NCI-H2107 treated with DMSO at 0.1 percent for 48 hours (cell line): ENCODE results near the gene JAG2.

ENCODE experiments used
- DNase-seq: peaks from one replicate; lab custom pipeline; 2025; ENCODE audit not compliant: unreplicated experiment; lab: John Stamatoyannopoulos, UW

JAG2 gene

DNA sequence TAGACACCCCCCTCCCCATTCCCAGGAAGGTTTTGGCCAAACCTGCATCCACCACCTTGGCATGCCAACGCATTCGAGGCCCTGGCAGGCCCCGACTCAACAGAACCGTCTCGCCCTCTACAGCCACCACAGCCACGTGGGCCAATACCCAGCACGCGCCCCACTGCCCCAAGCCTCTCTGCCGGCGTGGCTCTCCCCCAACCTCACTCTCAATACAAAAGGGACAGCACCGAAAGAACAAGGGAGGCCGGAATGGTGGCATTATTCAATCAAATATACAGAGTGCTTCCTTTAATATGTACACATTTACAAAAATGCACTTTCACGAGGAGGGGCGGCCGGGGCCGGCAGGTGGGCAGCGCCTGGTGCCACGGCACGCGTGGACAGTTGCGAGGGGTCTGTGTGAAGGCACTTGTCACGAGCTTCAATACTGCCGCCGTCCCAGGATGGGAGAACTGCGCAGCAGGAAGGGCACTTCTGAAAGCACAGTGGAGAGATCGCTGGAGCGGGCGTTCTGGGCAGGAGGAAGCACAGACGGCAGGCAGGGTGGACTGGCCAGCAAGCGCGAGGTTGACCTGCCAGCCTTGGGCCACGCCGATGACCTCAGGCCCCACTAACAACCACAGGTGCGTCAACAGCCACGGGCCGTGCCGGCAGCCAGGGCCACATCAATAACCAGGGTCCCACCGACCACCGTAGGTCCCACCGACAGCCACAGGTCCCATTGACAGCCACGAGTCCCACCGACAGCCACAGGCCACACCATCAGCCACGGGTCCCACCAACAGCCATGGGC is 26.9 kb downstream of the JAG2 start:
- no peak for DNase-seq

DNA sequence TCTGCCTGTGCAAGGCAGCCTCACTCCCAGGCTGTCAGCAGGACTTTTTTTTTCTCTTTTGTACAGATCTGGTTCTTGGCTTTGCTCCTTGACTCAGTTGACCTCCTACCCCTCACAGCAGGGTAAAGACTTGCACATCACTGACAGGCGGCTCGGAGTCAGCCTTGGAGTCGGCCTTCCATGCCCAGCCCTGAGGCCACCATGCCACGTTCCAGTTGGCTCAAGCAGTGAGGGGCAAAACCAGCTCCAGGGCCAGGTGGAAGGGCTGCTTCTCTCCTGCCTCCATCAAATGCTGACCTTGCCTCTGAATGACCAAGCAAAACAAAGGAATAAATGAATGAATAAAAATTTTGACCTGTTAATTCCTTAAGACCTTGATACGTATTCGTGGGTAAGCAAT is 27.6 kb downstream of the JAG2 start:
- no peak for DNase-seq

DNA sequence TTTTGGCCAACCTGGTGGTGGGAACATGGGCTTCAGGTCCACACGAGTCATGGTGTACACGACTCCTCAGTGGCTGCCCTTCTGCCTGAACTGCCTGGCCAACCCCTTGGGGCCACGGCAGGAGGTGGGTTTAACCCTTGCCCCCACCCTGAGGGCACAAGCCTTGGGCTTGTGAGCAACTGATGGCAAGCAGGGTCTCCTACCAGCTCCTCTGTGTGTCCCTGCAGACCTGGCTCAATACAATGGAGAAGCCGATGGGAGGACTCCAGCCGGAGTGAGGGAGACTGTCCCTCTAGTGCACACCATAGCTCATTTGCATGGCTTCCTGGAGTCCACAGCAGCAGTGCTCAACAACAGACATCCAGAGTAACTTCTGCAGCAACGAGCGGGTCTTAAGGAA is 28.0 kb downstream of the JAG2 start:
- DNase-seq: no peak

GRCh38 chr14:105139831-105140239 is 28.7 kb downstream of the JAG2 start:
- DNase-seq: no peak

- no peak for DNase-seq
Measured at GRCh38 chr14:105139212-105139825, 29.3 kb downstream of the JAG2 start.

DNA sequence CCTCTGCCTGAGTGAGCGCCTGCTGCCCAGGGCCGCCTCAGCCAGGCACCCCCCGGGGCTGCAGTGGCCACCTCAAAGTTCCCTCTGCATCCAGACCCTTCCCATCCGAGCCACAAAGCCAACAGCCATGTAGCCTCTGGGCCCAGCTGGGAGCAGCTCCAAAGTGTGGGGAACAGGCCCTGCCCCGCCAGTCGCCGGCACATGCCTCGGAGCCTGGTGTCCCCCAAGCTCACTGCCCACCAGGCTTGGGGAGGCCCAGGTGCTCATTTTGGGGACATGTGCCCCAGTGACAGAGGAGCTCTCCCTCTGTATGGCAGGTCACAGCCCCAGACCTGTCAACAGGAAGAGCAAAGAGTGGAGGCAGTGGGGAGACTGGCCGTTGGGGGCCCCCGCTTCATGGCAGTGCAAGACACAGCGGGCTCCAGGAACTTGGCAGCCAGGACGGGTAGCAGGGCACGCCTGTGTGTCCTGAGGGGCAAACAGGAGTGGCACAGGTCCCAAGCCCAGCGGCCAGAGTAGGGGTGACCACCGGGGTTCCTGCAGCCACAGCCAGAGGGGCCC is 29.9 kb downstream of the JAG2 start:
- DNase-seq: no peak

DNA sequence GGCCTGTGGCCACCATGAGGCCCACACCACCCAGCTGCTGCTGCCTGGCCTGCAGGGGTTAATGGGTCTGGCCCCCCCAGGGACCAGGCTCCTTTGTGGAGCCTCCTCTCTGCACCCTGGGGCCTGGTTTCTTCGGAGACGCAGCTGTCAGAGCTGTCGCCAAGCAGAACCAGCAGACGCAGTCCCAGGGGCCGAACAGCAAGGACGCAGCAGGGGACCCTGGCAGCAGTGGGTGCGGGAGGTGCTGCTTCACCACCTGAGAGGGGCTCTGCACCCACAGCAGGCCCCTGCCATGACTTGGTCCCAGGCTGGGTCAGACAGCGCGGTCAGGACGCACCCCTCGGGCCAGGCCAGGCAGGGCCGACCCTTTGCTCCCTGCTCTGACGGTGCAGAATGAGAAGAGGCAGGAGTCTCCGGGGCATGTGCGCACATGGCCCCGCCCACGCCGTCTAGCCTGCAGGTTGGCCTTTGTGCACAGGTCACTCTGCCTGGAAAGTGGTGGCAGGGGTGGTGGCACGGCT is 30.5 kb downstream of the JAG2 start:
- DNase-seq: no peak

DNA sequence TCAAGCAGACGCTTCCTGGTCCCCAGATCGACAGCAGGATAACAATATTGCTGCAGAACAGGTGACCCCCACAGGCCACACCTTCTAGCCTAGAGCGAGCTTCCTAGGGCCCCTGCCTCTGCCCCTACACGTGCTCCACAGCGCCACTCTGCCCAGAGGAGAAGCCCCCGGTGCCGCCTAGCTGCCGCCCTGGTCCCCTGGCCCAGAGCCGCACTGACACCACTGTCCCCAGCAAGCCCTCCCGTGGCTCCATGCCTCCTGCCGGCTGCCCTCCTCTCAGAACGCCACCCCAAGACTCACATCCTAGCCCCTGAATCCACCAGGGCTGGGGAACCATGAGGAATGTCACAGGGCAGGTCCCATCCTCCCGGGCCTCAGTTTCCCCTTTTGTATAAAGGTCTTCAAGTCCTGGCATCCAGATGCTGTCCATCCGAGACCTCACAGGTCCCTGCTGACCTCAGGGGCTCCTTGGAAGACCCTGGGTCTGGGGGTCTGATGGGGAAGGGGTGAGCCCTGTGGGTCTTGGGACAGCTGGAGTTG is 31.0 kb downstream of the JAG2 start:
- DNase-seq: no peak

DNA sequence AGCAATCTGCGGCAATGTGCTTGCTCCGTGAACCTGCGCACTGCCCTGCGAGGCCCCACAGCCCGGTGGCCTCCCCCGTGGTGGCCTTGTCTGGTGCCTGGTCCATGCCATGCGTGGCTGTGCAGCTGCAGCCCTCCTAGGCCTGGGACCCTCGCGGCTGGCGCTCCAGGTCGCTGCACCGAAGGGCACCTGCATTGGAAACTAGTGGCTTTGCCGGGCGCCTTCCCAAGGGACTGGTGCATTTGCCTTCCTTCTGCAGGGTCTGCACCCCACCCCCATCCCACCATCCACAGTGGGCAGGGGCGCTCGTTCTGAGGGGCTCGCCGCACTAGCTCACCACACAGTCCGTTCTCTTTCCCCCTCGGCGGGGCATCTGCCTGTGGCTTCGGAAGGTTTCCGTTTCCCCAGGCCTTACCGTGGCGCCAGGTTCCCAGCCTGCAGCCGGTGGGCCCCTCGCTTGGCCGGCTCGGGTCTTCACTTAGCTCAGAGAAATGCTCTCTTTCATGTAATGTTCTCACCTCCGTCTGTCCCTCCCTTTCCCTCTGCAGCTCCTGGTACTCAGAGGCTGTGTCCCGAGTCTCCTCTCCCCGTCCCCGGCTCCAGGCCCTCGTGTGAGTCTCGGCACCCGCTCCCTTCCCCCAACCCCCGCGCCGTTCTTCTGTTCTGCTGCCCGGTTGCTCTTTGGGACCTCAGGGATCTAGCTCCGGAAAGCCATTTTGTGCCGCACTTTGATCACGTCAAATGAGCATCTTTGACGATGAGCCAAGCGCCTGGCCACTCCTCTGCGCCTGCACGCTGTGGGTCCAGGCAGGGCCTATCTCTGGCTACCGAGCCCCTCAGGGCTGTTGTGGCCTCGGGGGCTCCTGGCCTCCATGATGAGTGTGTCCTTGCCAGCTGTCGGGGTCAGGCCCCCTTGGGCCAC is 31.9 kb downstream of the JAG2 start:
- DNase-seq: no peak

- DNase-seq: no peak
Measured at GRCh38 chr14:105135700-105136395, 32.7 kb downstream of the JAG2 start.

- no peak for DNase-seq
Measured at GRCh38 chr14:105132921-105133654, 35.5 kb downstream of the JAG2 start.

DNA sequence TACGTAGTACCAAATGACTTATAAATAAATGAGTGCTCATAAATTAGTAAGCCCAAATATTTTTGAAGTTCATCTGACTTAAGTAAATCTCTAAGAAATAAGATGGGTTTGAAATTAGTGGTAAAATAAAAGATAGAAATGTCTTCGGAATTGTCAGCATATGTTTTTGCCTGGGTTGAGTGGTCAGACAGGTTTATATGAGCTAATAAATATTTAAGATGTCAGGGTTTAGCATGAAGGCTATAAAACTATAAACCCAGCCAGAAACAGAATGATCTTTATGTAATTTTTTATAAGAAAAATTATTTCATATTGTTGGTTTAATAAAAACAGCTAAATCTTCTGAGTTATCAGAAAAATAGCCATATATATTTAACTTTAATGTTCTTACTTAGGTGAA is 37.3 kb downstream of the JAG2 start:
- no peak for DNase-seq

DNA sequence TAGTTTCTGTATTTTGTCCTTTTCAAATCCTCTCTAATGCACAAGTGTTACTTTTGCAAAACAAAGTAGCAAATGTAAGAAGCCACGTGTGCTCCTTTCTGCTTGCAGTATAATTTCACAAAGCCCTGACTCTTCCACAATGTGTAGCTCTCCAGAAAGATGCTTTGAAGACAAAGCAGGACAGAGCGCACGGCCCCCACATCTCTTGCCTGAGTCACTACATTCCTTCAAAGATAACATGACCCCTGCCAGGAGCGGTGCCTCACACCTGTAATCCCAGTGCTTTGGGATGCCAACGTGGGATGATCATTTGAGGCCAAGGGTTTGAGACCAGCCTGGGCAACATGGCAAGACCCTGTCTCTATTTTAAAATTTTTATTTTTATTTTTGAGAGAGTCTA is 40.5 kb downstream of the JAG2 start:
- DNase-seq: no peak

GRCh38 chr14:105126981-105127329 is 41.6 kb downstream of the JAG2 start:
- DNase-seq: no peak

- DNase-seq: no peak
Measured at GRCh38 chr14:105126126-105126980, 42.2 kb downstream of the JAG2 start.

- no peak for DNase-seq
Measured at GRCh38 chr14:105124823-105125222, 43.8 kb downstream of the JAG2 start.

- no peak for DNase-seq
Measured at GRCh38 chr14:105123981-105124765, 44.4 kb downstream of the JAG2 start.

- no peak for DNase-seq
Measured at GRCh38 chr14:105123064-105123665, 45.4 kb downstream of the JAG2 start.
